ENCODE results near the gene ZDHHC5.

- no peak for TF ChIP-seq SP1 (IDR thresholded peaks at IDR 0.05)
- TF ChIP-seq SUZ12 (IDR thresholded peaks at IDR 0.05), result no peak
- no peak for TF ChIP-seq BHLHE40 (IDR thresholded peaks at IDR 0.05; ENCODE audit: borderline replicate concordance)
- TF ChIP-seq ELF4 (IDR thresholded peaks at IDR 0.05), result no peak
- no peak for TF ChIP-seq FOXK2 (IDR thresholded peaks at IDR 0.05)
- TF ChIP-seq ARNT (IDR thresholded peaks at IDR 0.05), result no peak
- no peak for TF ChIP-seq TARDBP (IDR thresholded peaks at IDR 0.05)
- no peak for TF ChIP-seq L3MBTL2 (conservative IDR thresholded peaks at IDR 0.05)
- TF ChIP-seq PKNOX1 (IDR thresholded peaks at IDR 0.05), result no peak
- no peak for TF ChIP-seq FOXM1 (IDR thresholded peaks at IDR 0.05; ENCODE audit: borderline replicate concordance)
- no peak for TF ChIP-seq ZNF384 (IDR thresholded peaks at IDR 0.05)
- TF ChIP-seq HDGF (IDR thresholded peaks at IDR 0.05; ENCODE audit: borderline replicate concordance), result no peak
- no peak for TF ChIP-seq LEF1 (IDR thresholded peaks at IDR 0.05; ENCODE audit: borderline replicate concordance)
Observed at GRCh38 chr11:57675176-57675941, 7.4 kb downstream of the ZDHHC5 start.

Data from HEK293T (cell line).